ENCODE data around the gene ZNF627.

ZNF627 gene

GRCh38 chr19:11652056-11652455, 54.8 kb downstream of the ZNF627 start:
- Histone ChIP-seq H3K36me3 (ENCODE audit: control insufficient read depth in 2 of 2, insufficient read depth in 2 of 2, low read length in 2 of 2) (no peaks in the 10 kb centered on the region), H3K4me3 (ENCODE audit: low read length in 2 of 2) (no peak overlapping the region), H3K9ac (ENCODE audit: low read depth in 1 of 2, low read length in 2 of 2) (no peak overlapping the region), H3K4me1 (ENCODE audit: control insufficient read depth in 2 of 2, insufficient read depth in 2 of 2, low read length in 2 of 2) (no peaks in the 10 kb centered on the region), H3K9me3 (ENCODE audit: control insufficient read depth in 2 of 2, low read length in 2 of 2) (peaks cover 1 to 4% of the 10 kb centered on the region in 2 donors), H3K27me3 (ENCODE audit: control insufficient read depth in 2 of 2, insufficient read depth in 2 of 2, low read length in 2 of 2) (no peaks in the 10 kb centered on the region), H3K27ac (ENCODE audit: low read depth in 2 of 2, low read length in 2 of 2) (no peak overlapping the region)

GRCh38 chr19:11652492-11652891, 55.2 kb downstream of the ZNF627 start:
- H3K36me3 ChIP-seq (ENCODE audit: control insufficient read depth in 2 of 2, insufficient read depth in 2 of 2, low read length in 2 of 2), result no peaks in the 10 kb centered on the region

GRCh38 chr19:11656535-11656934, 59.3 kb downstream of the ZNF627 start:
- Histone ChIP-seq H3K4me1 (ENCODE audit: control insufficient read depth in 2 of 2, insufficient read depth in 2 of 2, low read length in 2 of 2) (no peaks in the 10 kb centered on the region), H3K9ac (ENCODE audit: low read depth in 1 of 2, low read length in 2 of 2) (no peak overlapping the region), H3K27ac (ENCODE audit: low read depth in 2 of 2, low read length in 2 of 2) (no peak overlapping the region), H3K36me3 (ENCODE audit: control insufficient read depth in 2 of 2, insufficient read depth in 2 of 2, low read length in 2 of 2) (no peaks in the 10 kb centered on the region), H3K9me3 (ENCODE audit: control insufficient read depth in 2 of 2, low read length in 2 of 2) (peaks cover 0 to 4% of the 10 kb centered on the region in 2 donors), H3K4me3 (ENCODE audit: low read length in 2 of 2) (no peak overlapping the region), H3K27me3 (ENCODE audit: control insufficient read depth in 2 of 2, insufficient read depth in 2 of 2, low read length in 2 of 2) (no peaks in the 10 kb centered on the region)

More at GRCh38 chr19:11652492-11652891, 55.2 kb downstream of the ZNF627 start:
- Histone ChIP-seq H3K27ac (ENCODE audit: low read depth in 2 of 2, low read length in 2 of 2) (no peak overlapping the region), H3K27me3 (ENCODE audit: control insufficient read depth in 2 of 2, insufficient read depth in 2 of 2, low read length in 2 of 2) (no peaks in the 10 kb centered on the region), H3K4me1 (ENCODE audit: control insufficient read depth in 2 of 2, insufficient read depth in 2 of 2, low read length in 2 of 2) (no peaks in the 10 kb centered on the region), H3K9ac (ENCODE audit: low read depth in 1 of 2, low read length in 2 of 2) (no peak overlapping the region), H3K9me3 (ENCODE audit: control insufficient read depth in 2 of 2, low read length in 2 of 2) (peaks cover 1 to 4% of the 10 kb centered on the region in 2 donors), H3K4me3 (ENCODE audit: low read length in 2 of 2) (no peak overlapping the region)

- Histone ChIP-seq H3K9me3 (ENCODE audit: control insufficient read depth in 2 of 2, low read length in 2 of 2) (no peaks in the 10 kb centered on the region), H3K9ac (ENCODE audit: low read depth in 1 of 2, low read length in 2 of 2) (no peak overlapping the region), H3K4me1 (ENCODE audit: control insufficient read depth in 2 of 2, insufficient read depth in 2 of 2, low read length in 2 of 2) (no peaks in the 10 kb centered on the region), H3K27ac (ENCODE audit: low read depth in 2 of 2, low read length in 2 of 2) (no peak overlapping the region), H3K4me3 (ENCODE audit: low read length in 2 of 2) (no peak overlapping the region), H3K36me3 (ENCODE audit: control insufficient read depth in 2 of 2, insufficient read depth in 2 of 2, low read length in 2 of 2) (no peaks in the 10 kb centered on the region), H3K27me3 (ENCODE audit: control insufficient read depth in 2 of 2, insufficient read depth in 2 of 2, low read length in 2 of 2) (no peaks in the 10 kb centered on the region)
Measured at GRCh38 chr19:11657307-11657706, 60.0 kb downstream of the ZNF627 start.

GRCh38 chr19:11658970-11659369, 61.7 kb downstream of the ZNF627 start:
- Histone ChIP-seq H3K36me3 (ENCODE audit: control insufficient read depth in 2 of 2, insufficient read depth in 2 of 2, low read length in 2 of 2) (no peaks in the 10 kb centered on the region), H3K27me3 (ENCODE audit: control insufficient read depth in 2 of 2, insufficient read depth in 2 of 2, low read length in 2 of 2) (no peaks in the 10 kb centered on the region), H3K9me3 (ENCODE audit: control insufficient read depth in 2 of 2, low read length in 2 of 2) (no peaks in the 10 kb centered on the region), H3K4me3 (ENCODE audit: low read length in 2 of 2) (no peak overlapping the region), H3K27ac (ENCODE audit: low read depth in 2 of 2, low read length in 2 of 2) (no peak overlapping the region), H3K9ac (ENCODE audit: low read depth in 1 of 2, low read length in 2 of 2) (no peak overlapping the region), H3K4me1 (ENCODE audit: control insufficient read depth in 2 of 2, insufficient read depth in 2 of 2, low read length in 2 of 2) (no peaks in the 10 kb centered on the region)

- no peak overlapping the region for H3K4me3 ChIP-seq (ENCODE audit: low read length in 2 of 2)
- H3K36me3 ChIP-seq (ENCODE audit: control insufficient read depth in 2 of 2, insufficient read depth in 2 of 2, low read length in 2 of 2), result no peaks in the 10 kb centered on the region
- no peaks in the 10 kb centered on the region for H3K9me3 ChIP-seq (ENCODE audit: control insufficient read depth in 2 of 2, low read length in 2 of 2)
- no peaks in the 10 kb centered on the region for H3K27me3 ChIP-seq (ENCODE audit: control insufficient read depth in 2 of 2, insufficient read depth in 2 of 2, low read length in 2 of 2)
- H3K9ac ChIP-seq (ENCODE audit: low read depth in 1 of 2, low read length in 2 of 2), result no peak overlapping the region
- no peaks in the 10 kb centered on the region for H3K4me1 ChIP-seq (ENCODE audit: control insufficient read depth in 2 of 2, insufficient read depth in 2 of 2, low read length in 2 of 2)
- H3K27ac ChIP-seq (ENCODE audit: low read depth in 2 of 2, low read length in 2 of 2), result no peak overlapping the region
Measured at GRCh38 chr19:11659612-11660011, 62.3 kb downstream of the ZNF627 start.

- H3K9me3 ChIP-seq (ENCODE audit: control insufficient read depth in 2 of 2, low read length in 2 of 2), result no peaks in the 10 kb centered on the region
- no peaks in the 10 kb centered on the region for H3K36me3 ChIP-seq (ENCODE audit: control insufficient read depth in 2 of 2, insufficient read depth in 2 of 2, low read length in 2 of 2)
- H3K9ac ChIP-seq (ENCODE audit: low read depth in 1 of 2, low read length in 2 of 2), result no peak overlapping the region
- no peaks in the 10 kb centered on the region for H3K27me3 ChIP-seq (ENCODE audit: control insufficient read depth in 2 of 2, insufficient read depth in 2 of 2, low read length in 2 of 2)
- H3K4me3 ChIP-seq (ENCODE audit: low read length in 2 of 2), result no peak overlapping the region
- H3K4me1 ChIP-seq (ENCODE audit: control insufficient read depth in 2 of 2, insufficient read depth in 2 of 2, low read length in 2 of 2), result no peaks in the 10 kb centered on the region
- H3K27ac ChIP-seq (ENCODE audit: low read depth in 2 of 2, low read length in 2 of 2), result no peak overlapping the region
Measured at GRCh38 chr19:11662278-11662677, 65.0 kb downstream of the ZNF627 start.

GRCh38 chr19:11663181-11663591, 65.9 kb downstream of the ZNF627 start:
- Histone ChIP-seq H3K4me1 (ENCODE audit: control insufficient read depth in 2 of 2, insufficient read depth in 2 of 2, low read length in 2 of 2) (no peaks in the 10 kb centered on the region), H3K9ac (ENCODE audit: low read depth in 1 of 2, low read length in 2 of 2) (no peak overlapping the region), H3K27me3 (ENCODE audit: control insufficient read depth in 2 of 2, insufficient read depth in 2 of 2, low read length in 2 of 2) (no peaks in the 10 kb centered on the region), H3K36me3 (ENCODE audit: control insufficient read depth in 2 of 2, insufficient read depth in 2 of 2, low read length in 2 of 2) (no peaks in the 10 kb centered on the region), H3K9me3 (ENCODE audit: control insufficient read depth in 2 of 2, low read length in 2 of 2) (no peaks in the 10 kb centered on the region), H3K4me3 (ENCODE audit: low read length in 2 of 2) (no peak overlapping the region), H3K27ac (ENCODE audit: low read depth in 2 of 2, low read length in 2 of 2) (no peak overlapping the region)
